GM18867 (cell line): ENCODE data around the gene PEX13.
"Not testable (repeated sequence)": the region's sequence is repeated elsewhere in the genome, so short reads cannot be mapped to it uniquely, and the experiment has no call there.

Experiments
- ATAC-seq: cut with Tn5 transposase; IDR thresholded peaks from one replicate; pipeline ENCODE4 v1.9.1; 2021; ENCODE audit warnings: mild to moderate bottlenecking, moderate library complexity; ENCODE audit not compliant: unreplicated experiment

Gene PEX13, protein sequence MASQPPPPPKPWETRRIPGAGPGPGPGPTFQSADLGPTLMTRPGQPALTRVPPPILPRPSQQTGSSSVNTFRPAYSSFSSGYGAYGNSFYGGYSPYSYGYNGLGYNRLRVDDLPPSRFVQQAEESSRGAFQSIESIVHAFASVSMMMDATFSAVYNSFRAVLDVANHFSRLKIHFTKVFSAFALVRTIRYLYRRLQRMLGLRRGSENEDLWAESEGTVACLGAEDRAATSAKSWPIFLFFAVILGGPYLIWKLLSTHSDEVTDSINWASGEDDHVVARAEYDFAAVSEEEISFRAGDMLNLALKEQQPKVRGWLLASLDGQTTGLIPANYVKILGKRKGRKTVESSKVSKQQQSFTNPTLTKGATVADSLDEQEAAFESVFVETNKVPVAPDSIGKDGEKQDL

DNA sequence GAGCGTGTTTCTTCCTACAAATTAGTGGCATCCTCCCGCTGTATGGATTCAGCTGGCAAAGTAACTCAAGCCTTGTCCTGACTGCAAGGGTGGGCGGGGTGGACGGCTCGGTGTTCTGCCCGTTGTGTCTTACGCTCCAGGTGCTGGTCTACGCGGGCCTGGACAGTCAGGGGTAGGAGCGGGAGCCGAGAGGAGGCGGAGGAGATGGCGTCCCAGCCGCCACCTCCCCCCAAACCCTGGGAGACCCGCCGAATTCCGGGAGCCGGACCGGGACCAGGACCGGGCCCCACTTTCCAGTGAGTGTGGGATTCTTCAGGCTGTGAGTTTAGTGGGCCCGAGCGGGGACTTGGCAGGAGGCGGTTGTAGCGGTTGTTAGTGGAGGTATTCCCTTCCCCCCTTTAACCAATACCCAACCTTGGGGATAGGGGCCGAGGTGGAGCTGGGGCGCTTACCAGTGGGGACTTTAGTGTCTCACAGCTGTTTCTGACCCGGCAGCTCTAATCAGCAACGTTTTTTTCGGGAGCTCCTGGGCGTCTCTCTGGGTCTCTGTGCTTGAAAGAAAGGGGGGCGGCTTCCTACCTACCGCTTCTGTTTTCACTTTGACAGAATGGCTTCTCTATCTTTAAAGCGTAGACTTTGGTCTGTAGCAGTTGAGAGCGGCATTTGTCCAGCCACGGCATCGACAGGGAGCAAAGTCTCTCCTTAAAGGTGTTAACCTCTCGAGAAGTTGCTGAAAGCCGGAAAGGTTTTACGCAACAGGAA lies at the start of gene PEX13, which contains the start of gene PUS10:
Gene PEX13 (plus strand): TSS at position 165 of the 762 bp plus-strand sequence. CDS start 40 bp downstream, at position 205.
Gene PUS10 (minus strand): TSS at position 700 of the 762 bp plus-strand sequence. CDS start 6,365 bp downstream, outside the sequence.
- peak; percentile 78 for ATAC-seq

DNA sequence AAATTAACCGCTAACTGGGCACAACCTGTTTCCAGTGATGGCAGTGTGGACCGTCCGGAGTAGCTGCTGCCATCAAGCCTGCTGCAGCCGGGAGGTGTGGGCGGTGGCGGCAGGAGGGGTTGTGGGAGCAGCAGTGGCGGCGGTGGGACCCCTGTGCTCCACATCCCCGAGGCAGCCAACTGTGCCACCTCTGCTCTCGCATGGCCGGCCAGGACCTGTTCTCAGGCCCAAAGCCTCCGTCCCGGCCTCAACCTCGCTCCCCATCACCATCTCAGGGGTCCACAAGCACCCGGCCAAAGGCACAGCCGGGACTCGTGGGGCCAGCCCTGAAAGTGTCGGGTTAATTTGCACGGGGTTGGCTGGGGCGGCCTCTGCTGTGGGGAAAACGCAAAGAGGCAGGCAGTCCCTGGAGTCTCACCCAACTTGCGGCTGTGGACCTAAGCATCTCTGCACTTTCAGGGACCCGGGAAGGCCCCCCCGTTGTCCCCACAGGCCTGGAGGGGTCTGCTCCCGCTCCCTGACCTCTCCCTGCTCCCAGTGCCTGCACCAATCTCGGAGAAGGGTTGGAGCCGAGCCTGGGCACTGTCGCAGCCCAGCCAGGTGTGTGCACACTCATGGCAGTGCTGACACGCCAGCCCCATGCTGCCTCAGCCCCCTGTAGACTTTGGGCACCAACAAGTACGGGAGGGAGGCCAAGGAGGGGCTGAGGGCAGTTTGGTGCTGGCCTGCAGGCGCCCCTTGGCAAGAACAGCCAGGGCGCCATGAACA lies 44.4 kb upstream of the PEX13 start:
- ATAC-seq = peak; percentile 13

DNA sequence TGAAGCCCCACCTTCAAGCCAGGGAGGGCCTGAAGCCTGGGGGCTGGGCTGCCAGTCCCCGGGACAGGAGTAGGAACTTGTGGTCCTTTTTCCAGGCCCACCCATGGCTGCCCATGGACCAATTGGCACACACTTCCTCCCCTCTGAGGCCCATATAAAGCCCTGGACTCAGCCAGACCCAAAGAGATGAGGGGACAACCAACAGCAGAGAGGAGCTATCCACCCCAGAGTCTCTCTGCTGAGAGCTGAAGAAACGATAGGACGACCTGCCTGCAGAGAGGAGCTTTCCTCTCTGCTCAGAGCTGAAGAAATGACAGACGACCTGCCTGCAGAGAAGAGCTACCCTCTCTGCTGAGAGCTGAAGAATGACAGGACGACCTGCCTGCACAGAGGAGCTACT lies 43.8 kb upstream of the PEX13 start:
- no peak for ATAC-seq

DNA sequence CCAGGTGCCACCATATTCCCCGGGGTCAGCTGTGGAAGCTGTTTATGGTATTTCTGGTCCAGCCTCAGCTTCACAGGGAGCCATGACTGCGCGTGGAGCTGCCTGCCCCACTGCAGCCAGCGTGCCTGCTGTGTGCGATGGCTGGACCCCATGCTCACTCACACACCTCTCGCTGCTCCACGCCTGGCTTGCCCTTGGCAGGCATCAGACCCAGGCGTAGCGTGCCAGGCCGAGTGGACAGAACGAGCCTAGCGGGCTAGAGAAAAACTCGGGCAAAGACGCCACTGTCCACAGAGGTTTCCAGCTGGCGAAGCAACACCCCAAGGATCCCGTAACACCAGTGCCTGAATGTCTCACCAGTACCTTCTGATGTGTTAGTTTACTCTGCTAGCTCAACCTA lies 42.9 kb upstream of the PEX13 start:
- ATAC-seq = no peak

DNA sequence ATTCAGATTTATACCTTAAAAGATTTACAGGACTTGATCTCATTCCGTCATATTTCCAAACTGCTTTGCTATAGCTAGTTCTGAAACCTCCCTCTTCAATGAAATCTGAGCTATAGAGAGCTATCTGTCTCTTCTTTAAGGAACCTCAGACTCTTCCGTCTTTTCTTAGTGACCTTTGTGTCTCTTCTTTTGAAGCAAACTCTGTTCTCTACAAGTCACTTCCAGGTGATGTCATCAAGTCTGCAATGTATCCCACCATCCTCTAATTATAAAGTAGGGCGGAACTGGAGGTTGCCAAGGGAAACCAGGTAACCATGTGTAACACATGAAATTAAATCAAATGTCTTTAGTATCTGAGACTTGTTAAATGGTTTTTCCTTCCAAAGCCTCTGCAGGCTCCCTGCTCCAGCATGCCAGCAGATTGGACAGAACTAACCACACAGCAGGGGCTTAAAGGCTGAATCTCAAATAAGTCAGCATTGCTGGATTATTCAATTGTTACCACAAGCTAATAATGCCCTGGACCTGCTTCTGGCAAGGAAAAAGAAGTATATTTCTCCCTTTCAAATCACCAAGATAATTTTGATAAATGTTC lies 41.2 kb upstream of the PEX13 start:
- ATAC-seq = no peak

DNA sequence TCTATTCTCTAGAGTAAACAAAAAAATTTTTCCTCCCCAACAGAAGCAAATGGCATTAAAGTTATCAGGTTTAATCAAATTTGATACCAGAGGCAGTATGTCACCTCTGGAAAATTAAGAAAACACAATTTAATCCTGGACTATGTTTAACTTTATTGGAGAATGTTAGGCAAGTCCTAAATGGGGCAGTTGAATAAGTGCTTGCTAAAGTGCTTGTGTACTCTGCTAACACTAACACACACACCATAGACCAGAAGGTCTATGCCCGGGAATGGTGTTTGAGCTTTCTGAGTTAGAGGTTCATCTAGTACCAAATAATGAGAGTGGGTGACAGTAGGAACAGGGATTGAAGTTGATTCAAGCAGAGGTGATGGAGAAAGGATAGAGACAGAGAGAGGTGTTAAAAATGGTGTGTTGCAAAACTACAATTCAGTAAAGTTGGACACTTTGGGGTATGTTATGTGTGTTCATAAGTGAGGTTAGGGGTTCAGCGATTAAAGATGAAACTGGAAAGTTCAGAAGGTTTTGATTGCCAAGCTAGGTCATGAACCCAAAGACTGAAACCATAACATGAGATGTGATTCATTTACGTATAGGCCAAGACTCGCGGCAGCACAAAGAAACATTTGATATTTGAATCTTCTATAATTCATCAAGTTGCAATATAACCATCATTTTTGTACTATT lies 40.5 kb upstream of the PEX13 start:
- ATAC-seq = no peak

DNA sequence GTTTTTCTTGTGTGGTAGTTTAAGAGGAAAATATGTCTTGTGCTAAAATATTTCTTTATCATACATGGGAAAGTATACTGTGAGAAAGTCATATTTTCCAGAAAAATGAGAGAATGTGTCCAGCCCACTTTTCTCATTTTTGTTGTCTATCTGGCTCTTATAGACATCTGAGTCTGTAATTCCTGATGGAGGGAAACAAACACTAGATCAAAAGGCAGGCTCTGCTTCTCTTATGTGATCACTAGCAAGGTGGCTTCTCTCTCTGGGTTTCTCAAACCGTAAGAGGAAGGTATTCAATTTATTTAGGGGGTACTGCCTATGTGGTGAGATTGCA lies 40.0 kb upstream of the PEX13 start:
- no peak for ATAC-seq

DNA sequence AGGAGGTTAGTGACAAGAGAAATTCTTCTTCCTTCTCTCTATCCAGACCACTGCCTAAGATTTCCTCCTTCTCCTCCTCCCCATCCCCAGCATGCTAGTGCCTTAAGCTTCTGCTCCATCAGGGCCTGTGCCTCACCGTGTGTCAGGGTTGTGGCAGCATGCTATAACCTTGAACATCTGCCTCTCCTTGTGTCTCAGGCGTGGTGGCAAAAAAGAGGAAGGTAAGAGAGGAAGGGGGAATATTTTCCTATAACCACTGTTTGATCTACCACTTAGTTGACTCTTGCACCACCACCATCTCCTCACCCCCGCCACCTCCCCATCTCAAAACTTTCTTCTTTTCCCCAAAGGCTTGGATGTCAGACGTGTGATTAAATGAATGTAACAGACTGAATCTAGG lies 38.3 kb upstream of the PEX13 start:
- ATAC-seq = no peak

DNA sequence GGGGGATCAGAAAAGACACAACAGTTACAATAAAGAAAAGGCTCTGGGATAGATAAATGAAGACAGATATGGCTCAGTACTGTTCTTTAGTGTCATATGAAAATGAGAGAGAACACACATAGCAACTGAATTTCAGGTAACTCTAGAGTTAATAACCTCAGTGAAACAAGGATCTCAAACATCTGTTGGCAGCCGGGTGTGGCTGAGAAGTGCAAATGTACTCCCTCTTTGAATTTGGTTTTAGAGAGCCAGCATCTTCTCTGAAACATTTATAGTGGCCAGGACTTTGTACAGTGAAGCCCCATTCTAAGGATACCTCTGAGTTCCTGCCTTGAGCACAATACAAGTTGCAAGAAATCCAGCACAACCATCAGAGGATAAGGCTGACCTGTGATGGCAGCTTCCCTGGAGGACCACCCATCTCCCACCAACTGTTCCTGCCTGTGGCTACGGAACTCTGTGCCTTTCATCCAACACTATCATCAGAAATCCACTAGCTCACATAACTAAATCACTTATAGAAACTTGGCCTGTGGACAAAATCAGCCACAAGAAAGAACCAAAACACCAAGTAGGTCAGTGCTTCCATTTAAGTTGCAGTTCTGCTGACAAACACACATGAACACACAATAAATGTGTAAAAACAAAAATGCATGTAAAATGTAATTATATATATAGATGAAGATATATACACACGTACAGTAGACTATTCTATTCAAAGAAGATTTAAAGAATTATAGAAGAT lies 37.3 kb upstream of the PEX13 start:
- peak; percentile 65 for ATAC-seq

DNA sequence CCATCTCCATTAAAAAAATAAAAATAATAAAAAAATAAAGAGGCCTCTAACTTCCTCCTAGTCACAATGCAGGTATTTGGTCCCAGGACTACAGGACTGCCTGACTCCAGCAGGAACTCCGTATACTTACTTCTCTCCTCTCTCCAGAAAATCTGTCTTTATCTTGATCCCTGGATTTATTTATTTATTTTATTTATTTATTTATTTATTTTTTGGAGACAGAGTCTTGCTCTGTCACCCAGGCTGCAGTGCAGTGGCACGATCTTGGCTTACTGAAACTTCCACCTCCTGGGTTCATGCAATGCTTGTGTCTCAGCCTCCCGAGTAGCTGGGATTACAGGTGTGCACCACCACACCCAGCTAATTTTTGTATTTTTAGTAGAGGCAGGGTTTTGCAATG lies 35.5 kb upstream of the PEX13 start:
- ATAC-seq = not testable (repeated sequence)

DNA sequence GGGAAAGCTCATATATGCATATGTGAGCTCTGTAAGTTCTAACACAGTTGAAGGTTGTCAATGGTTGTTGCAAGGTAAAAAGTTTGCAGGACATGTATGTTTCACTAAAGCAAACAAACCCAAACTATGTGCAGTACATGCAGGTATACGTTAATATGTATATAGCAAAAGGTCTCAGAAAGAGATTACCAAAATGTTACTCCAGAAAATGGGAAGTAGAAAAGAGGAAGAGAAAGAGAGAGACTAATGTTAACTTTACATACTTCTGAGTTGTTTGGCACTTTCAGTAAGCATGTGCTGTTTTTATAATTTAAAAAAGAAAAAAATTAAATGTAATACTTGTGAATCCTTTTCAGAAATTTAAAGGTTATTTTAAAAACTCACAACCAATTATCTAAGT lies 32.8 kb upstream of the PEX13 start:
- ATAC-seq = no peak

DNA sequence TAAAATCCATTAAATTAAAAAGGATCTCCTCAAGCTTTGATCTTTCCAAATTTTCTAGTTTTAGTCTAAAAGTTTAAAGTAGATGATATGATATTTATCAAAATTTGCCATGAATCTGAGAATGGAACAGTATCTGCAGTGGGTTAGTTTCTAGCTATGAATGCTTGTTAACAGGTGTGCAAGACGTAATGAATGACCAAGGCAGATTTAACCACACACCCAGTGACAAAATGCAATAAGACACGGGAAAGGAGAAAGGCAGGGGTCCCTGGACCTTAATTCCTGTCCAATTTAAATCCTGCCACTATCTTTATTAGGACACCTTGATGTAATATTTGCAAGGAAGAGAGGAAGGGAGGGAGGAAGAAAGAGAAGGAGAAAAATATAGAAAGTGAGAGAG lies 30.5 kb upstream of the PEX13 start:
- no peak for ATAC-seq

DNA sequence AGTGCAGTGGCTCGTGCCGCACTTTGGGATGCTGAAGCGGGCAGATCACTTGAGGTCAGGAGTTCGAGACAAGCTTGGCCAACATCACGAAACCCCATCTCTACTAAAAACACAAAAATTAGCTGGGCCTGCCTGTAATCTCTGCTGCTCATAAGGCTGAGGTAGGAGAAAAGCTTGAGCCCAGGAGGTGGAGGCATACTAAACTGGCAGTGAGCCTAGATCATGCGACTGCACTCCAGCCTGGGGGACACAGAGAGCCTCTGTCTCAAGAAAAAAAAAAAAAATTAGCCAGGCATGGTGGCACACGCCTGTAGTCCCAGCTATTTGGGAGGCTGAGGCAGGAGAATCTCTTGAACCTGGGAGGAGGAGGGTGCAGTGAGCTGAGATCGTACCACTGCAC lies 29.9 kb upstream of the PEX13 start:
- not testable (repeated sequence) for ATAC-seq

DNA sequence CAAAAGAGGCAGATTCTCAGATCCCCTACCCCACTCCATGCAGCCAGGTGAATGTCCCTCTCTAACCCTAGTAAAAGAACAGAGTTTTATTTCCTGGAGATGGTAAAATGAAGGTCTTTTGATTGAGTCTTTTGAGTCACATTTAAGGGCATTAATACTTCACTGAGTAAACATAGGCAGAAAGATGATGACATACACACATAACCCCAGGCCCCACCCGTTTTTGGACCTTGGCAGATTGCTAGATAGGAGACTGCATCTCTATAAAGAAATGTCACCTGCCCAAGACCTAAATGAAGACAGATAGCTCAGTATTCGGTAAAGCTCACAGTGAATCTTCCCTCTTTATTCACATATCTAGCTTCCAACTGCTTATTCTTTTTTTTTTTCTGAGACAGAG lies 28.3 kb upstream of the PEX13 start:
- no peak for ATAC-seq

DNA sequence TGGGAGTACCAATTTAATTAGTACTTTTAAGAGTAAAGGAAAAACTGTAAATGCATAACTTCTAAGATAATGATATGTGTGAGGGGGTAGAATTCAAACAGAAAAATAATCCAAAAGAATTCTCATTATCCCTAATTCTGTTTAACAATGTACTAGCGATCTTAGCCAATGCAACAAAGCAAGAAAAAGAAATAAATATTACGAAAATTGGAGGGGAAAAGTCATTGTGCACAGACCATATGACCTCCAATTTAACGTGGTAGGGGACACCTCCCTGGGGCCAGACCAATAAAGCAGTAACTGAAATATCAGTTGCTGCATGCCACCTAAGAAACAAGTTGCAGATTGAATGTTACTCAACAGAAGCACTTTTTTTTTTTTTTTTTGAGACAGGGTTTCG lies 25.9 kb upstream of the PEX13 start:
- no peak for ATAC-seq

DNA sequence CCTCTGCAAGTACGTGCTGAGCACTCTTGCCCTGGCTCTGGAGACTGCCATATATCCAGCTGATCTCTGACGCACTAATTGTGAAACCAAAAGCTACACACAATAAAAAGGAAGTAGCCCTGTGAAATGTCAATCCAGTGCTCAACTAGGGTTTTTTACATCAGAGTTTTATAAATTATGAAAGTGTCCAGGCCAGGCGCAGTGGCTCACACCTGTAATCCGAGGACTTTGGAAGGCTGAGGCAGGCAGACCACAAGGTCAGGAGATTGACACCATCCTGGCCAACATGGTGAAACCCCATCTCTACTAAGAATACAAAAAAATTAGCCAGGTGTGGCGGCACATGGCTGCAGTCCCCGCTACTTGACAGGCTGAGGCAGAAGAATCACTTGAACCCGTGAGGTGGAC lies 24.5 kb upstream of the PEX13 start:
- peak; percentile 98 for ATAC-seq

DNA sequence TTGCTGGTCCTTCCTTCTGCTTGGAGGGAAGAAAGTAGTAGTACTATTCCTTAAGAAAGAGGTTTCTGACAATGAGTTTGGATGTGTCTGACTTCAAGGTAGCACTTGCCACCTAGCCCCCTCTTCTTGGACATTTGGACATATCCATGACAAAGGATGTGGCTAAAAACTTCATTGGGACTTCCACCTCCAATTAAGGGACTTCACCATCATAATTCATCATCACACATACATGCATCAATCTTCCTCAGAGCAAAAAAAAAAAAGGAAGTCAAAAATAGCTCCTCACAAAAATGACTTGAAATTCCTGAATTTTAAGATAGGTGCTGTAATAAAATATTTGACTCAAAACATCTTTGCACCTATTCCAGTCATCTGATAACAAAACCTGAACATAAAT lies 23.4 kb upstream of the PEX13 start:
- ATAC-seq = no peak

DNA sequence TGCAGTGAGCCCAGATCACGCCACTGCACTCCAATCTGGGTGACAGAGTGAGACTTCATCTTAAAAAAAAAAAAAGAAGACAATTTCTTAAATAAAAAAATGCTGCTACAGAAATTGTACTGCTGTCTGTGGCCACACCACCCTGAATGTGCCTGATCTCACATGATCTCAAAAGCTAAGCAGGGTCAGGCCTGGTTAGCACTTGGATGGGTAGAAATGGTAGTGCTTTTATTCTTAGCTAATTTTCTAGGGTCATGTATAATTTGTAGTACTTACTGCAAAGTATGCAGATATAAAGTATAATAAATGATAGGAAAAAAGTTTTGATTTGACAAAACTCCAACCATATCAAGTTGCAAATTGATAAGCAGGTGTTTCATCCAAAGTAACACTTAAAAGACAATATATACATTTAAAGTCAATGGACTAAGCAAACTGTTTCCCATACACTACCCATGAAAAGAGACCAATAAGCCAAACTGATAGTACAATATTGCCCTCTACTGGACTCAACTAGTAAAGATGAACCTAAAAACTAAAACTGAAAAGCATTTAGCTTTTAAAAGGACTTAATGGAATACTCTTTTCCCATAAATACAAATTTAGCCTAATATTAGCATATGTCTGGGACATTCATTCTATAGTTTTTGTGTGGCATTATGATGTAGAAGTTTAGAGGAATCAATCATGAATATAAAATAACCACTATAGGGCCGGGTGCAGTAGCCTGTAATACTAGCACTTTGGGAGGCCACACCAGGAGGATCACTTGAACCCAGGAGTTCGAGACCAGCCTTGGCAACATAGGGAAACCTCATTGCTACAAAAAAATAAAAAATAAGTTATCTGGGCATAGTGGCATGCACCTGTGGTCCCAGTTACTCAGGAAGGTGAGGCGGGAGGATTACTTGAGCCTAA lies 18.6 kb upstream of the PEX13 start:
- ATAC-seq = peak; percentile 56

DNA sequence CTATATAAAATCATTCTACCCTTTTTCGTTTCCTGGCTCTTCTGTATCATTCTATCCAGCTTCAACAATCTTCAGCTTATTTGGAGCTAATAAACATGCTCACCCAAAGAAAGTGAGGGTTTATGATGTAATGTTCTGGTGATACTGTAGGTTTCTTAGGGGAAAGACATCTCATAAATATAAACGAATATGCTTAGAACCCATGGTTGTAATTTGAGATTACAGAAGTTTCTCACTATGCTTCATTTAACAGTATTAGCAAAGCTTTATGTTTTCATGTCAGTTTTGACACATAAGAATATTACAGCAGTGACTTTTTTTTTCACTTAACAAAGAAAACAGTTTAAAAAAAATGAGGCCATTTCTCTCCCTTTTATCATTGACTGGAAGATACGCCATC lies 11.8 kb upstream of the PEX13 start:
- no peak for ATAC-seq
